Limb (tissue), 2 donors: ENCODE measurements around the gene ZNF821.
"Not testable (repeated sequence)": the region's sequence is repeated elsewhere in the genome, so short reads cannot be mapped to it uniquely, and the experiment has no call there.

Source experiments
- DNase-seq, 2 donors: peaks; one replicate each; pipeline ENCODE4 v3.0.0-alpha.2; 2016; ENCODE audit errors: extremely low spot score in 2 of 2

The ZNF821 gene

GRCh38 chr16:71902656-71903365 lies 18.8 kb upstream of the ZNF821 start:
- DNase-seq, result no peak

GRCh38 chr16:71899171-71899570 lies 15.2 kb upstream of the ZNF821 start:
- no peak for DNase-seq

GRCh38 chr16:71896764-71897368 lies 12.9 kb upstream of the ZNF821 start:
- DNase-seq, result no peak

GRCh38 chr16:71895679-71896365 lies 11.8 kb upstream of the ZNF821 start:
- DNase-seq, result no peak

- peak; percentile 97 to 98 for DNase-seq
These were observed 11.1 kb upstream of the ZNF821 start, which contains the start of gene IST1 for GRCh38 chr16:71894921-71895678. Gene IST1 (plus strand): TSS chr16:71895531. CDS start chr16:71915641, 20,110 bp downstream.

- DNase-seq, result peak in 1 of 2 donors; percentile 58
These were observed 10.4 kb upstream of the ZNF821 start for GRCh38 chr16:71894229-71894920.

GRCh38 chr16:71893888-71894228 lies 9.9 kb upstream of the ZNF821 start:
- no peak for DNase-seq

GRCh38 chr16:71889147-71889546 lies 5.2 kb upstream of the ZNF821 start:
- no peak for DNase-seq

- DNase-seq, result no peak
These were observed 1.3 kb upstream of the ZNF821 start for GRCh38 chr16:71885261-71885650.

- peak; percentile 17 to 79 for DNase-seq
These were observed 674 bp downstream of the ZNF821 start for GRCh38 chr16:71883168-71883848.

GRCh38 chr16:71882505-71883167 lies 1.3 kb downstream of the ZNF821 start:
- DNase-seq, result peak; percentile 69 to 77

GRCh38 chr16:71880176-71880575 lies 3.8 kb downstream of the ZNF821 start:
- DNase-seq, result no peak

- DNase-seq, result no peak
These were observed 5.1 kb downstream of the ZNF821 start for GRCh38 chr16:71878911-71879310.

GRCh38 chr16:71873199-71873598 lies 10.8 kb downstream of the ZNF821 start:
- no peak for DNase-seq

- DNase-seq, result no peak
These were observed 13.2 kb downstream of the ZNF821 start for GRCh38 chr16:71870818-71871217.

- DNase-seq, result no peak
These were observed 14.9 kb downstream of the ZNF821 start for GRCh38 chr16:71869089-71869488.

- DNase-seq, result no peak
These were observed 16.0 kb downstream of the ZNF821 start for GRCh38 chr16:71867939-71868338.

GRCh38 chr16:71867175-71867574 lies 16.8 kb downstream of the ZNF821 start:
- not testable (repeated sequence) for DNase-seq

- no peak for DNase-seq
These were observed 18.7 kb downstream of the ZNF821 start for GRCh38 chr16:71865173-71865863.

- DNase-seq, result no peak
These were observed 20.0 kb downstream of the ZNF821 start for GRCh38 chr16:71863995-71864394.
